Endothelial cell of hepatic sinusoid (primary cell): ENCODE results near the gene CXorf58.
"Not testable (repeated sequence)": the region's sequence is repeated elsewhere in the genome, so short reads cannot be mapped to it uniquely, and the experiment has no call there.

ENCODE experiments used
- in situ Hi-C: cut with HindIII; loops from 2 replicates; pipeline ENCODE4 v1.10.0; 2017; ENCODE audit warnings: low sequenced_read_pairs

The CXorf58 gene

GRCh38 chrX:23952391-23952790 is 44.6 kb downstream of the CXorf58 start:
- in situ Hi-C loops: no loop called here

GRCh38 chrX:23952984-23953907 is 45.4 kb downstream of the CXorf58 start:
- in situ Hi-C loops: no loop called here

DNA sequence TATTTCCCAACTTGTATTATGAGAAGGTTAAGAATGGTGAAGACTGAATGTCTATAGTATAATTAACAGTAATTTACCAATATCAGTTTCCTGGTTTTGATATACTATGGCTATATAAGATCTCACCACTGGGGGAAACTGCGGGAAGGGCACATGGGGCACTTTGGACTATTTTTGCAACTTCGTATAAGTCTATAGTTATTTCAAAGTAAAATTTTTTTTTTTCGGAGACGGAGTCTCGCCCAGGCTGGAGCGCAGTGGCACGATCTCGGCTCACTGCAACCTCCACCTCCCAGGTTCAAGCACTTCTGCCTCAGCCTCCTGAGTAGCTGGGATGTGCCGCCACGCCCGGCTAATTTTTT is 46.1 kb downstream of the CXorf58 start:
- in situ Hi-C loops: no loop called here

DNA sequence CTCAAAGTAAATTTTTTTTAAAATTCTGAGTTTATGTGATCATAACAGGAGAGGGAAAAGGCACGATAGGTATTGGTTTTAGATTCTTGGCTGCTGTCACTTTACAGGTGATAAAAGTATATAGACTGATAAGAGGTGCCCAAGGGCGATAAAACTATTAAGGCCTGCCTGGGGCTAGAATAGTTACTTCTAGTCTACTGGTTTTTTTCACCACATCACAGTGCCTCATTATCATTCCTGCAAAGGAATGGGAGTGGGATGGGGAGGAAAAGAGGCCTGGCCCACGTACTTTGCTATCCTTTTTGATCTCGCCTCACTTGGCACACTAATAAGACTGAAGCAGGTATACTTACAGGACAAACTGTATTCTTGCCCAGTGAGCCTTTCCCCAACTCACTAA is 46.6 kb downstream of the CXorf58 start:
- in situ Hi-C loops: no loop called here

GRCh38 chrX:23959781-23960180 is 52.0 kb downstream of the CXorf58 start:
- in situ Hi-C loops: no loop called here

- in situ Hi-C loops: no loop called here
Observed at GRCh38 chrX:23964191-23964590, 56.4 kb downstream of the CXorf58 start.

- in situ Hi-C loops: not testable (repeated sequence)
Observed at GRCh38 chrX:23965630-23966029, 57.8 kb downstream of the CXorf58 start.

- in situ Hi-C loops: no loop called here
Observed at GRCh38 chrX:23978491-23978890, 70.7 kb downstream of the CXorf58 start.

- in situ Hi-C loops: no loop called here
Observed at GRCh38 chrX:23980011-23980441, 72.2 kb downstream of the CXorf58 start.

GRCh38 chrX:23981222-23981621 is 73.4 kb downstream of the CXorf58 start:
- in situ Hi-C loops: no loop called here

DNA sequence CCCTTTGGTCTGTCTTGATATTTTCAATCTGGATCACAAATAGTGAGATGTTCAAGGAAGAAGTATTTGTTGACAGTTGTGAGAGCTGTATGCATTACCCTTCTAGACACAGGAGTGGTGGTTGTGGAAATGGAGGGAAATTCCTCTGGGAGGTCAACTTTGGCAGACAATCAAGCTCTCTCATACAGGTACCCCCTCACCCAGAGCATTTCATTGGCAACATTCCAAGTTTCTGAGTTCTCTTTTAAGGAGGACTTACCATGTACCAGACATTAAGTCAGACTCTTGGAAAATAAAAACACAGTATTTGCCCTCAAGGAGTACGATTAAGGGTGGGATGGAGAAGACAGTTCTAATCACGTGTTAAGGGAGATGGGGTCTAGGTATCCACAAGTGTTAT is 73.9 kb downstream of the CXorf58 start:
- in situ Hi-C loops: no loop called here

DNA sequence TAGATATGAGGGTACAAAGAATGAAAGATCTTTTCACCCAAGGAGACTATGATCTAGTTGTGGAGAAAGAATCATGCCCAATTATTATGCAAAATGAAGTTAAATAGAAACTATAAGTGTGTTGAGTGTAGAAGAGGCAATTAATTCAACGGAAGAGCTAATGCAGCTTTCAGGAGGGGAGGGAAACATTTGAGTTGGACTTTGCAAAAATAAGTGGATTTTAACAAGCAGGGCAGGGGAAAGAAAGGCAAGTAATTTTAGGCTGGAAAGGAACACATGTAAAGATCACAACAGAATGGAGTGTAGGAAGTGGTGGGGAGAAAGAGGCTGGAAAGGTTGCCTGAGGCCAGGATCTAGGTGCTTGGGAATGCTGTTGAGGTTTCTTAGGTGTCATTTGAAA is 75.1 kb downstream of the CXorf58 start:
- in situ Hi-C loops: no loop called here
